ENCODE measurements around the gene PACS2.

PACS2 gene

GRCh38 chr14:105375635-105376057 lies 61.1 kb downstream of the PACS2 start:
- DNase-seq, result no peak

- DNase-seq, result no peak
Observed at GRCh38 chr14:105376521-105377440, 62.2 kb downstream of the PACS2 start.

- DNase-seq, result no peak
Observed at GRCh38 chr14:105377555-105378182, 63.1 kb downstream of the PACS2 start.

GRCh38 chr14:105378199-105378598 lies 63.7 kb downstream of the PACS2 start:
- no peak for DNase-seq

DNA sequence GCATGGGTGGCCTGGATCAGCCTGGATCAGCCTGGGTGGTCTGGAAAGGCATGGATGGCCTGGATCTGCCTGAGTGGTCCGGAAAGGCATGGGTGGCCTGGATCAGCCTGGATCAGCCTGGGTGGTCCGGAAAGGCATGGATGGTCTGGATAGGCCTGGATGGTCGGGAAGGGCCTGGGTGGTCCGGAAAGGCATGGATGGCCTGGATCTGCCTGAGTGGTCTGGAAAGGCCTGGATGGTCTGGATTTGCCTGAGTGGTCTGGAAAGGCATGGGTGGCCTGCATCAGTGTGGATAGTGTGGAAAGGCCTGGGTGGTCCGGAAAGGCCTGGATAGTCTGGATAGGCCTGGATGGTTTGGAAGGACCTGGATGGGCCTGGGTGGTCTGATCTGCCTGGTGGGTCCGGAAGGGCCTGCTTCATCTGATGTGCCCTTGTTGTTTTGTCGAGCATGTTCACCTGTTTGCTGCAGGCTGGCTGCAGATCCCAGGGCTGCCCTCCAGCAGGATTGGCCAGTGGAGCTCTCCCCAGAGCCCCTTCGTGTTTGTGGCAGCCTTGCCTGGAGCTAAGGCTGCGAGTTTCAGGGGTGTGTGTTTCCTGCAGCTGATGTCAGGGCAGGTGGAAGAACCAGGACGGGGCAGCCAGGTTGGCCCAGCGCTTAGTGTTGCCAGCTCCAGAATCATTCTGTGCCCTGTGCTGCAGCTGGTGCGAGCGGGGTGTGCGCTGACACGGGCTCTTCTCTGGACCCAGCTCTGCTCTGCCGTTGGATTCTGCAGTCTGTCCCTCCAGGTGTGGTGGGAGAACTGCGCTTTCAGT lies 64.5 kb downstream of the PACS2 start:
- no peak for DNase-seq

DNA sequence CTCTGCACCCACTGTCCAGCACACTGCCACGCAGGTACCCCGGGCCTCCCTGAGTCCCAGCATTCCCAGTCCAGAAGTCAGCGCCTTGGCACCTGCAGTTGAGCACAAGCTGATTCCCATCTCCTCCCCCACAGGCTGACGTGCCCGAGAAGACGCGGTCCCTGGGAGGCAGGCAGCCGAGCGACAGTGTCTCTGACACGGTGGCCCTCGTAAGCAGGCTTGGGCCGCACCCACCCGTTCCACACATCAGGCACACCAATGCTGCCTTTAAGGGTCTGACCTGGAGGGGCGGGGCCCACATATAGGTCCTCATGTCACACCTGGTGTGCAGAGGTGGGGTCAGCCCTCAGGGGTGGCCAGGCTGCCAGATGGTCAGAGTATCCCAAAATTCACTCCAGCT lies 65.4 kb downstream of the PACS2 start:
- no peak for DNase-seq

DNA sequence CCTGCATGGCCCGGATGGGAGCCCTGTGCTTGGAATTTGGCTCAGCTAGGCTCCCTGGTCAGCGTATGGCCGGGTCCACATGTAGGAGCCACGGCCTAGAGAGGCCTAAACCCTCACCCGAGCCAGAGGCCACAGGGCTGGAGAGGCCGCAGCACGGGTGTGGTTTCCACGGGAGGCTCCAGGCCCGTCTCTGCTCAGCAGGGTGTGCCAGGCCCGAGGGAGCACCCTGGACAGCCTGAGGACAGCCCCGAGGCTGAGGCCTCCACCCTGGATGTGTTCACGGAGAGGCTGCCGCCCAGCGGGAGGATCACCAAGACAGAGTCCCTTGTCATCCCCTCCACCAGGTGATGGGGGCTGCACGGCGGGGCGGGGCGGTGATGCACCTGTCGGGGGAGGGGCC lies 66.2 kb downstream of the PACS2 start:
- DNase-seq, result no peak

- no peak for DNase-seq
Observed at GRCh38 chr14:105381446-105382342, 67.1 kb downstream of the PACS2 start.

GRCh38 chr14:105382343-105383082 lies 68.0 kb downstream of the PACS2 start:
- DNase-seq, result no peak

GRCh38 chr14:105383083-105383730 lies 68.7 kb downstream of the PACS2 start:
- no peak for DNase-seq

- DNase-seq, result no peak
Observed at GRCh38 chr14:105384041-105384557, 69.6 kb downstream of the PACS2 start.

DNA sequence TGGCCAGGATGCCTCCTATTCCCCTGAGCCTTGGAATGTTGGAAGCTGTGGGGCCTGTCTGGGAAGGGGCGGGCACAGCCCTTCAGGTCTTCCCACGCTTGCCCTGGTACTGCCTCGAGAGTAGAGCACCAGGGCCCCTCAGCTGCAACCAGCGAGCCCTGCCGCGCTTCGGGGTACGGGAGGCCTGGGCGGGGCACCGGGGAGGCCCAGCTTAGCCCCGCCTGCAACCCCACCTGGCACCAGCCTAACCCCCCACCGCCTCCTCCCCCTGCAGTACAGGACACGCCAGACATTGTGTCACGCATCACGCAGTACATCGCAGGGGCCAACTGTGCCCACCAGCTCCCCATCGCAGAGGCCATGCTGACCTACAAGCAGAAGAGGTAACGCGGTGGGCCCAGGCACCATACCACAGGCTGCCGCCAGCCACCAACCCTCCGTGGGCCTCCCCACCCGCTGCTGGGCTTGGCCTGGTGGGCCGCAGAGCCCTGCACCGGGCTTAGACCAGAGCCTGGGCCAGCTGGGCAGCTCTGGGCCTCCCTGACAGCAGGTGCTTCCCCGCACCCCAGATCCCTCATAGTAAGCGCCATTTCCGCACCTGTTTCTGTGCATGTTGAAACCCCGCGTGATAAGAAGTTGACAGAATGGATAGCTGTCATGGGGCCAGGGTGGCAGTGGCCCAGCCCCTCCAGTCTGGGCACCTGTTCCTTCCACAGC lies 70.2 kb downstream of the PACS2 start:
- no peak for DNase-seq

DNA sequence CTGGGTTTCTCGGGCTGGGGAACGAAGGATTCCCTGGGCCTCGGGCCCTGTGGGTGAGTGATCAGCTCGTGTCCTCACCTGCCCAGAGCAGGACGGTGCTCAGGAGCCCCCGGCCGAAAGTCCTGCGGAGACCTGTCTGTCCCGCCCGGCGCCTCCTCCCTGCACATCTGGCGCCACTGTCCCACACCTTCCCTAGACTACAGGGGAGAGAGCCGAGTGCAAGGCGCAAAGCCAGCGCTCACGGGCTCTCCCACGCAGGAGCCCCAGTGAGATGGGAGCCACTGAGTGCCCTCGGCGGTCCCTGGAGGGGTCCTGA lies 70.7 kb downstream of the PACS2 start:
- DNase-seq, result no peak

- no peak for DNase-seq
Observed at GRCh38 chr14:105385698-105386365, 71.3 kb downstream of the PACS2 start.

DNA sequence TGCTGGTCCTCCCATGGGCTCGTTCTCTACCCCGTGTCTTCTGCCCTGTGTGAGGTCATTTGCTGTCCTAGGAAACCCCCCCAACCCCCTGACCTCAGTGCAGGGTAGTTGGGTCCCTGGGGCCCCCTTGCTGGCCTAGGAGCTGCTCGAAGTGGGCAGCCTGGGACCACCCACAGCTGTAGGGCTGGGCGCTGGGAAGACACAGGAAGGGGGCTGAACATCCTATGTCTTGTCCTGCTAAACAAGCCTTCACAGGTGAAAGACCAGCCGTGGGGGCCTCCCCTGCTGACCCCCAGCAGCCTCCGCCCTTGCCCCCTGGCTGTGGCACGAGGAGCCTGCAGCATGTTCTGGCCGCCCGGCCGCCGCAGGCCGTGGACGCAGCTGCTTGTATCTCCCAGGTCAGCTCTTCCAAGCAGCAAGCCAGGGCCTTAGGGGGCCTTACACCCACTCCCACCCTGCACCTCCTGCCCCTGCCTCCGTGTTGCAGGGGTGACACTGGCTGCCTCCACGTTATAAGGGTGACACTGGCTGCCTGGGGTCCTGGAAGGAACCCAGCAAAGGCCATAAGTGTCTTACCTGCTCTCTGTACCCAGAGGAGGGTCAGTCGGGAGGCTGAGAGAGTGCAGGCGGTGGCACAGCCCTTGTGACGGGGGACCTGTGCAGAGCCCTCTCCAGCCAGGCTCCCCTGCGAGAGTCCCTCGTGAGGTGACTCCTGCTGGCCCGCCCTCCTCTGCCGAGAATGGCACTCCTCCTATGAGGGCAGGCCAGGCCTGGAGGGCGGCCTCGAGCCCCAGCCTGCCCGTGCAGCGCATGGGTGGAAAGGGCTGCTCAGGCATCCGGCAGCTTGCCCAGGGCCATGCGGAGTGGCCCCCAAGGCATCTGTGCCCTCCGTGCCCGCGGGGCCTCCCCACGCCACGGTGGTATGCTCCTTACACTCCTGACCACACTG lies 72.3 kb downstream of the PACS2 start:
- DNase-seq, result no peak

DNA sequence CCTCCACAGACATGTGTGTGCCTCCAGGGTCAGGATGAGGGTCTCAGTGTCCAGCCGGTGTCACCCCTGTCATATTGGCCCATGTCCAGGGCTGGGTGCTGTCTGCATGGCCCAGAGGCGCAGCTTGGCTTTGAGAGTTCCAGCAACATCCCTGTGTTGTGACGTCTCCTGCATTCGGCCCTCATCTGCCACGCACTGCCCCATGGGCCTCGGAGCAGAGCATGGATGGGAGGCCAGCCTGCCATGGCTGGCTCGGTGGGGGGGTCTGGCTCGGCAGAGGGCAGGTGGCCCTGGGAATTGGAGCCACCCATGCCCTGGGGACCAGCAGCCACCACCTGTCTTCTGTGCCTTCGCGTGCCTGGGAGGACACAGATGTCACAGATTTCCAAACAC lies 73.0 kb downstream of the PACS2 start:
- DNase-seq, result no peak

DNA sequence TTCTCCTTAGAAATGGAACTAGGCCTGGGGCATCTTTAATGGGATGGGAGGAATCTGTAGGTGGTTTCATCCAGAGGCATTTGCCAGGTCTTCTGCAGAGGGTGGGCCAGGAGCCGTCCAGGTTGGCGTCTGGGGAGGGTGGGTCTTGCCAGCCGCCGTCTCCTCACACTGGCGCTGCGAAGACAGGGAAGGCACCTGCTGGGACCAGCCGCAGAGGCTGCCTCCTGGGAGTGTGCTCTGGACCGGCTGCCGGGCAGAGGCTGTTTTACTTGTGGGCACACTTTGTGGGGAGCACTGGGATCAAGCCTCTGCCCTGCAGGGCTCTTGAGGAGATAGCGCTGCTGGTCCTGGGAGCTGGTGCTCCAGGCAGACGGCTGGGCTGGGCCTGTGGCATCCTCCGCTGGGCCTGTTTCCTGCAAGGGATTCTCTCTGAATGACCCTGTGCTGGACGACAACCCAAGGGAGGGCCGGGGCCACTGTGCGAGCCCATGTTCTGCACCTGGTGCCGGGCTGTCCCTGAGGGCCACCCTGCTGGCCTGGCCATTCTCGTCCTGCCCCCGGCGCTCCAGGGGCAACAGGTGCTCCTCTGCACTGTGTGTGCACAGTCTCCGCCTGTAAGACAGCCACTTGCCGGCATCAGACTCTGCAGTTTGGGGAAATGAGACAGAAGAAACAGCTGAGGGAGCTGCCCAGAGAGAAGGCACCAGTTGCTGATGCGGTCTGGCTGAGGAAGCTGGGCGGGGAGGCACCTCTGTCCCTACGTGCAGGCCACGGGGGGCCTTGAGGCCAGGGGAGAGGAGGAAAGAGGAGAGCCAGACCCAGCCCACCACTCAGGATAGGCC lies 73.8 kb downstream of the PACS2 start:
- DNase-seq, result no peak

DNA sequence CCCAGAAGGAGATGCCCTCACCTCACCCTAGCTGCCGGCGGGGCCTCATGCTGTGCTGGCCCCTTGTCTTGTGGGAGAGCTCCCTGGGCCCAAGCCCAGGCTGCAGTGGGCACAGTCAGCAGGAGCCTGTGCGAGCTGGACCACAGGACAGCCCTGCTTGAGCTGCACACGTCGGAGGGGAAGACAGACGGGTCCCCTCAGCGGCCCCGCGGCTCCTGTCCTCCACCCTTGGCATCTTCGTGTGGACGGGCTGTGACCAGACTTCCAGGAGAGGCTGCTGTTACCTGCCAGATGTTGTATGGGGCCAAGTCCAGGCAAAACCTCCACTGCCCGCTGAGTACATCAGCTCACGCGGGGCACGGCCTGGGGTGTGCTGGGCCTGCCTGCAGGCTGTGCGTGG lies 74.4 kb downstream of the PACS2 start:
- DNase-seq, result no peak
